BE2C (cell line): ENCODE data around the gene PRKCH.

Experiments used
- DNase-seq: peaks from one replicate; pipeline ENCODE4 v3.0.0-alpha.2; 2020
- H3K27me3 ChIP-seq: fragments of 250-450 bp; sonication (Bioruptor Pico); 2 replicates; pipeline ENCODE4 v1.5.1; 2020; ENCODE audit warnings: mild to moderate bottlenecking
- H3K36me3 ChIP-seq: fragments of 250-450 bp; sonication (Bioruptor Pico); 2 replicates; pipeline ENCODE4 v1.5.1; 2020; ENCODE audit warnings: mild to moderate bottlenecking
- H3K4me1 ChIP-seq: fragments of 250-450 bp; sonication (Bioruptor Pico); 2 replicates; pipeline ENCODE4 v1.5.1; 2020
- H3K4me3 ChIP-seq: 2 replicates; pipeline ENCODE4 v1.5.1; 2011; ENCODE audit warnings: low read depth, low read length
- H3K9me3 ChIP-seq: fragments of 250-450 bp; sonication (Bioruptor Pico); 2 replicates; pipeline ENCODE4 v1.5.1; 2020
- TF ChIP-seq, protein P1 (sequence below): IDR thresholded peaks from 2 replicates; pipeline ENCODE4 v1.5.1; 2012; ENCODE audit warnings: mild to moderate bottlenecking, low read depth, low read length

Gene PRKCH

DNA sequence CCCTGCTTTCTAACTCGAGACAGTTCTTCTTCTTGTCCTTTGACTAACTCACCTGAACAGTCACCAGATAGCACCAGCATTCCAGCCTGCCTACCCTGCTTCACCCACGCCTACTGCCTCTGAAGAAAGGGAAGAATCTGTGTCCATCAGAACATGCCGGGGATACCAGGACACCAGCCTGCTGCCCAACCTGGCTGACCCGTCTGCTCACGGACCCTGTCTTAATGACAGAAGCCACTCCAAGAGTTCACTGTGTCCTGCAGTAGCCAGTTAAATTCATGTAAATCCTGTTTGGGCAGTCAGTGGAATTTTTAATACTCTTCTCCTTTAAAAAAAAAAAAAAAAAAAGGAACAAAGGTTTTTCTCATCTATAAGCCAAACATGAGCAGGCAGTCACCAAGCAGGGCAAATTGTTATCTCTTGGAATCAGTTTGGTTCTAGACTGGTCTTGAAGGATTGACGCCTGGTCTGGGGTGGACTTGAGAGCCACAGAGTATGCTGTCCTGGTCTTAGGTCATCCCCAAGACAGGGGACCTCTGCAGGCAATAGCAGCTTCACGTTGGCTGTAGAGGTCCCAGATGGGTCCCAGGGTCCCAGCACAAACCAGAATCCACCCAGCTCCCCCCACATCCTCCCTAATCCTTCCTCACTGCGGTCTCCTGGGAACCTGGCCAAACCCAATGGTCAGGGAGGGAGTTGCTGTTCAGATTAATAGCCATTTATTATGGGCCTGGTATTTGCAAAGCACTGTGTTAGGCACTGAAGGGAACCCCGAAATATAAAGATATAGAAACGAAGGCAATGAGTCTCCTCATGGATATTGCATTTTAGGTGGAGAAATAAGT lies 192.8 kb downstream of the PRKCH start:
- no peak overlapping the region for H3K4me3 ChIP-seq
- no peaks in the 10 kb centered on the region for H3K36me3 ChIP-seq
- TF ChIP-seq, protein P1, sequence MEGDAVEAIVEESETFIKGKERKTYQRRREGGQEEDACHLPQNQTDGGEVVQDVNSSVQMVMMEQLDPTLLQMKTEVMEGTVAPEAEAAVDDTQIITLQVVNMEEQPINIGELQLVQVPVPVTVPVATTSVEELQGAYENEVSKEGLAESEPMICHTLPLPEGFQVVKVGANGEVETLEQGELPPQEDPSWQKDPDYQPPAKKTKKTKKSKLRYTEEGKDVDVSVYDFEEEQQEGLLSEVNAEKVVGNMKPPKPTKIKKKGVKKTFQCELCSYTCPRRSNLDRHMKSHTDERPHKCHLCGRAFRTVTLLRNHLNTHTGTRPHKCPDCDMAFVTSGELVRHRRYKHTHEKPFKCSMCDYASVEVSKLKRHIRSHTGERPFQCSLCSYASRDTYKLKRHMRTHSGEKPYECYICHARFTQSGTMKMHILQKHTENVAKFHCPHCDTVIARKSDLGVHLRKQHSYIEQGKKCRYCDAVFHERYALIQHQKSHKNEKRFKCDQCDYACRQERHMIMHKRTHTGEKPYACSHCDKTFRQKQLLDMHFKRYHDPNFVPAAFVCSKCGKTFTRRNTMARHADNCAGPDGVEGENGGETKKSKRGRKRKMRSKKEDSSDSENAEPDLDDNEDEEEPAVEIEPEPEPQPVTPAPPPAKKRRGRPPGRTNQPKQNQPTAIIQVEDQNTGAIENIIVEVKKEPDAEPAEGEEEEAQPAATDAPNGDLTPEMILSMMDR, result no peak
- H3K4me1 ChIP-seq, result peaks cover 23% of the 10 kb centered on the region
- no peaks in the 10 kb centered on the region for H3K9me3 ChIP-seq
- no peak for DNase-seq
- no peaks in the 10 kb centered on the region for H3K27me3 ChIP-seq

DNA sequence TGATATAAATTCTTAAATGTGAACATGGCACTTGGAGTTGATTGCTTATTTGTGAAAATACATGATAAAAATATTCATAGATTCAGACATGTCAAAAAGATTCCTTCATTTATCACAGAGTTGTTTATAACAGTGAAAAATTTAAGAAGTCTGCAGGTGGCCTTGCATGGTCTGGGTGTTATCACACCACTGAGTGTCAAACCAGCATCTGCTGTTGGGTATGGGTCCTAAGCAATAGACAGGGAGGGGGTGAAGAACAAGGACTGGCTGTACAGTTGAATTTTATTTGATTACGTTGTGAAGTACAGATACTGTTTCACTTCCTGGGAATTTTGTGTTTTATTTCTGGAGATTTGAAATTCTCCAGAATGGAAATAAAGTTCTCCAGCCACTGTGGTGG lies 193.5 kb downstream of the PRKCH start:
- no peak for DNase-seq
- peaks cover 22% of the 10 kb centered on the region for H3K4me1 ChIP-seq
- no peaks in the 10 kb centered on the region for H3K9me3 ChIP-seq
- H3K4me3 ChIP-seq, result no peak overlapping the region
- no peaks in the 10 kb centered on the region for H3K27me3 ChIP-seq
- TF ChIP-seq, protein P1, result no peak
- no peaks in the 10 kb centered on the region for H3K36me3 ChIP-seq

DNA sequence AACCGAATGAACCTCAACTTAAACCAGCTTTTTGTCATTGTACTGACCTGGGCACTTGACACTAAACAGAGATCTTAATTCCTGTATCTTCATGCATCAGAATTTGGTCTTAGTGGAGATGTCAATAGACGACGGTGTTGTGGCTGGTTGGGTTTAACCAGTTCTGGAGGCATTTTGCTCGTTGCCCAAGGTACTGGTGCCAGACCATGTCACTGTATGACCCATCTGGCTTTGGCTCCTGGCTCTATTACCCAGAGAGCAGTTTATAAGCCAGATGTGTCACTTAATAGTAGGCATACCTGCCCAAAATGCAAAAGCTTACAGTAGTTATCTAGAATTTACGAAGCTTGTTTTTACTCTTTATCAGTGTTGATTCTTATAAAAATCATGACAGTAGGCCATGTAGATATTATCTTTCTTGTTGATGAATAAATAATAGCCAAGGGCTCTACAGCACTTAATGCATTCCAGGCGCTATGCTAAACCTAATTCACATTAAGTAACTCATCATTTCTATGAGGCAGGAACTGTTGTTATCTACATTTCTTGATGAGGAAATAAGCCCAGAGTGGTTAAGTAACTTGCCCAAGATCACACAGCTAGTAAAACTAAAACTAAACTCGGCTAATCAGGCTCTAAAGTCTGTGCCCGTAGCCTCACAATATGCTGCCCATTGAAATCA lies 194.2 kb downstream of the PRKCH start:
- Histone ChIP-seq H3K27me3 (no peaks in the 10 kb centered on the region), H3K36me3 (no peaks in the 10 kb centered on the region), H3K9me3 (no peaks in the 10 kb centered on the region), H3K4me3 (no peak overlapping the region), H3K4me1 (peaks cover 22% of the 10 kb centered on the region)
- DNase-seq, result no peak
- TF ChIP-seq, protein P1, result no peak

DNA sequence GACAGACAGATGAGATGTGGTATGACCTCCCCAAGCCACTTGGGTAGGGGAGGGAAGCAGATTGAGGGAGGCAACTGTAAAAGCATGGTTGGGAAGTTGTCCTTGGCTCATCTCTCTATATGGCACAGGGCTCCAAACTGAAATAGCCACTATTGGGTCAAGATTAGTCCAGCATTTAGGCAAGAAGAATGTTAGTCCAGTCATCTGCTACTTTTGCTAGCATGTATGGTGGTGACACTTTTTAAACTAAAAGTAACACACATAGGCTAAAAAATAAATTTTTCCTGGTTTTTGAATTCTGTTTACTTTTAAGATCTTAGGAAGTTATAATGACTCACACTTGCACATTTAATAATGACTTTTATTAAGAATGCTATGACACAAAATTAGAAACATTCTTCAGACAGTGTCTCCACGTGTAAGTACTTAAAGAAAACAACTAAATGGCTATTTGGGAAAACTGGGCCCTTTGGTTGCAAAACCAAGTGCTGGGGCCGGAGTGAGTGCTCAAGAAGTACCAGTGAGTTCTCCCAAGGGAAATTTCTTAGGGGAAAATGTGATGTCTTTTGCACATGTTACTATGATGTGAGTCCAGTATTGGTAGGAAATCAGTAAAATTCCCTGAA lies 194.9 kb downstream of the PRKCH start:
- Histone ChIP-seq H3K36me3 (no peaks in the 10 kb centered on the region), H3K4me1 (peaks cover 22% of the 10 kb centered on the region), H3K27me3 (no peaks in the 10 kb centered on the region), H3K4me3 (no peak overlapping the region), H3K9me3 (no peaks in the 10 kb centered on the region)
- DNase-seq, result no peak
- TF ChIP-seq, protein P1, result no peak

DNA sequence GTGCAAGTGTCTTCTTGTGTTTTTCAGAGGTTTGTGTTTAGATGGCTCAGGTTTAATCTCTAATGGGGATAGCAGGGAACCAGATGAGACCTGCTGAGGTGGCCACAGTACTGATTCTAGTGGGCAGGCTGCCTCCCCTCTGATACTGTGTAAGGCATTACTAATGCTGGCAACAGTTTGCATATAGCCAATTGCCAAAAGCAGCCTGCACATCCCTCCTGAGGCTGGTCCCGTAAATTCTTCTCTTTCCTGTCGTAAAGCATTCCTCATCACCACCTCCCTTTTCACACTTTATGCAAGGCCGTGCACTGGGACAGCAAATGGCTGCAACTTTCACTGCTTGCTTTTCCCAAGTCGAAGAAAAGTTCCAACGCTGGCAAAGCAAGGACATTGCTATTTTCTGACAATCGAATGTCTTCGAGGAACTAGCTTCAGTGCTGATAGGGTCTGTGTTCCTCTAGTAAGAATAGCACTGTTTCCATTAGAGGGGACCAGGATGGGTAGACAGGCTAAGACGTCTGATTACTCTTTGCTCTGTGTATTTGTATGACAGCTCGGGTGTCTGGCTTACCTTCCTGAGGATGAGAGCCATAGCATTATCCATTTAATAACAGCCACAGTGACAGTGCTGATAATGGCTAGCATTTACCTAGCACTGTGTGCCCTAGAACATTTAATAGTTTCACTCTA lies 195.7 kb downstream of the PRKCH start:
- no peaks in the 10 kb centered on the region for H3K36me3 ChIP-seq
- peaks cover 22% of the 10 kb centered on the region for H3K4me1 ChIP-seq
- TF ChIP-seq, protein P1, result no peak
- no peaks in the 10 kb centered on the region for H3K27me3 ChIP-seq
- no peaks in the 10 kb centered on the region for H3K9me3 ChIP-seq
- DNase-seq, result no peak
- H3K4me3 ChIP-seq, result no peak overlapping the region
